HUES64 (cell line): Measurements from ENCODE around the gene P3H3.

Experiments used
- H3K27ac ChIP-seq: 2 replicates; pipeline ENCODE4 v1.7.0; 2013; ENCODE audit warnings: low read depth, low read length, inconsistent platforms
- H3K27me3 ChIP-seq: 2 replicates; pipeline ENCODE4 v1.6.1; 2013; ENCODE audit warnings: mild to moderate bottlenecking, low read length; ENCODE audit not compliant: insufficient read depth
- H3K36me3 ChIP-seq: 2 replicates; pipeline ENCODE4 v1.6.1; 2013; ENCODE audit warnings: mild to moderate bottlenecking, low read length; ENCODE audit not compliant: insufficient read depth
- H3K4me1 ChIP-seq: 2 replicates; pipeline ENCODE4 v1.6.1; 2013; ENCODE audit warnings: mild to moderate bottlenecking, low read length, moderate library complexity; ENCODE audit not compliant: insufficient read depth
- H3K4me3 ChIP-seq: 2 replicates; pipeline ENCODE4 v1.5.1; 2013; ENCODE audit warnings: mild to moderate bottlenecking, low read length, moderate library complexity
- H3K9ac ChIP-seq: 2 replicates; pipeline ENCODE4 v1.6.1; 2013; ENCODE audit warnings: mild to moderate bottlenecking, low read depth, low read length
- H3K9me3 ChIP-seq: 2 replicates; pipeline ENCODE4 v1.6.1; 2013; ENCODE audit warnings: low read depth, low read length; ENCODE audit not compliant: insufficient read depth
- WGBS: fragments of 150-250, 120-280 bp; methylation state at CpG from one replicate; pipeline ENCODE4 v1.1.7; 2013; ENCODE audit warnings: missing lambda C conversion rate; 5-methylcytosine and 5-hydroxymethylcytosine counted together

P3H3 gene

DNA sequence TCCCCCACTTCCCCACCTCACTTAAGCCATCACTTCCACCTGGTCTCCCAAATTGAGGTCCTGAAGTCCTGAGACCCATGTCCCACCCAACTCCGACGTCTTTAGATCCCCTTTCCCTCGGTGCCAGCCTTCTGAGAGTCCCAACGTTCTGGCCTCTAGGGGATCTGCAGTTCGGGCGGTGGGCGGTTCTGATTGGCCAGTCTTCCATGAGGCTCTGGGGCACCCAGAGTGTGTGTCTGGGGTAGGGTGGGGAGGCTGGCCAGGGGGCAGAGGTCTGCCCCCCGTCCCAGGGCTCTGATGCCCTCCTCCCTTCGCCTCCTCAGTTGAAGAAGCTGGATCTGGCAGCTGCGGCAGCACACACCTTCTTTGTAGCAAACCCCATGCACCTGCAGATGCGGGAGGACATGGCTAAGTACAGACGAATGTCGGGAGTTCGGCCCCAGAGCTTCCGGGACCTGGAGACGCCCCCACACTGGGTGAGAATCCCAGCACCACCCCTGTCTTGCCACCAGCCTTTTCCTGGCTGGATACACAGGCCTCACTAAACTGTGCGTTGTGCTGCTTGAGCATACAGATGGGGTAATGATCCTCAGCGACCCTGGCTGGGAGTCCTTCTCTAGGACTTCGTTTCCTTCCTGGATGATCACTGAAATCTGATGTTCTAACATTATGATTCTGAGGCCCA lies 1.5 kb downstream of the P3H3 start:
- H3K9ac ChIP-seq, result peak overlapping the region; percentile 91
- peaks cover 43% of the 10 kb centered on the region for H3K36me3 ChIP-seq
- peaks cover 11% of the 10 kb centered on the region for H3K4me1 ChIP-seq
- H3K27me3 ChIP-seq, result peaks cover 8% of the 10 kb centered on the region
- no peaks in the 10 kb centered on the region for H3K9me3 ChIP-seq
- WGBS, result 31% methylated on average over 19 of the region's 19 CpGs
- peak overlapping the region; percentile 97 for H3K4me3 ChIP-seq
- H3K27ac ChIP-seq, result peak overlapping the region; percentile 56; the same call in 1 of the 2 replicates

DNA sequence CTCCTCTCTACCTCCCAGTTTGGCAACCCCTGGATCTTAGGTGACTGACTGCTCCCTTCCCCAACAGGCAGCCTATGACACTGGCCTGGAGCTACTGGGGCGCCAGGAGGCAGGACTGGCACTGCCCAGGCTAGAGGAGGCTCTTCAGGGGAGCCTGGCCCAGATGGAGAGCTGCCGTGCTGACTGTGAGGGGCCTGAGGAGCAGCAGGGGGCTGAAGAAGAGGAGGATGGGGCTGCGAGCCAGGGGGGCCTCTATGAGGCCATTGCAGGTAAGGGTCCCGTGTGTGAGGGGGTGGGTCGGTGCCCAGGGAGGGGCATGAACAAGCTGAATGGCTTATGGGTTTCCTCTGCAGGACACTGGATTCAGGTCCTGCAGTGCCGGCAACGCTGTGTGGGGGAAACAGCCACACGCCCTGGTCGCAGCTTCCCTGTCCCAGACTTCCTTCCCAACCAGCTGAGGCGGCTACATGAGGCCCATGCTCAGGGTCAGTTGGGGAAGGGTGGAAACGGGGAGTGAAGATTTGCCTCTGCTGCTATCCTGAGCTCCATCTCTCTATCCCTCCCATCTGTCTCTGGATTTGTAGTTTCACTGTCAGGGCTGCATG lies 2.2 kb downstream of the P3H3 start:
- 89% methylated on average over 11 of the region's 11 CpGs for WGBS
- Histone ChIP-seq H3K36me3 (peaks cover 49% of the 10 kb centered on the region), H3K27me3 (peaks cover under 1% of the 10 kb centered on the region; the same call in 1 of the 2 replicates), H3K27ac (no peak overlapping the region), H3K4me1 (peaks cover 11% of the 10 kb centered on the region), H3K4me3 (peak overlapping the region; percentile 97; the same call in 1 of the 2 replicates), H3K9me3 (no peaks in the 10 kb centered on the region), H3K9ac (no peak overlapping the region)

DNA sequence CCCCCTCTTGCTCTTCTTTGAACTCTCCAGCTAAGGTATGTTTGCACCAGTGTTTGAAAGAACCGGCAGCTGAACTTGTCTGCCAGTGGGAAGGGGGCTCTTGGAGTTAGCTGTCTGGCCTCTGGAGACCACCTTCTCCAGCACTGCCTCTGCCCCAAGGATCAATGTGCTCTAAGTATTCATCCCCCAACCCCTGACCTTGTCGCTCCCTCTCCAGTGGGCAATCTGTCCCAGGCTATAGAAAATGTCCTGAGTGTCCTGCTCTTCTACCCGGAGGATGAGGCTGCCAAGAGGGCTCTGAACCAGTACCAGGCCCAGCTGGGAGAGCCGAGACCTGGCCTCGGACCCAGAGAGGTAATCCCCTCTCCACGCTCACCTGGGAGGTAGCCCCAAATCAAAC lies 2.8 kb downstream of the P3H3 start:
- H3K4me3 ChIP-seq, result no peak overlapping the region
- H3K27me3 ChIP-seq, result no peaks in the 10 kb centered on the region; the same call in 1 of the 2 replicates
- H3K9ac ChIP-seq, result no peak overlapping the region
- no peaks in the 10 kb centered on the region for H3K9me3 ChIP-seq
- peaks cover 11% of the 10 kb centered on the region for H3K4me1 ChIP-seq
- H3K36me3 ChIP-seq, result peaks cover 51% of the 10 kb centered on the region
- H3K27ac ChIP-seq, result no peak overlapping the region
- WGBS, result 91% methylated on average over 6 of the region's 6 CpGs

DNA sequence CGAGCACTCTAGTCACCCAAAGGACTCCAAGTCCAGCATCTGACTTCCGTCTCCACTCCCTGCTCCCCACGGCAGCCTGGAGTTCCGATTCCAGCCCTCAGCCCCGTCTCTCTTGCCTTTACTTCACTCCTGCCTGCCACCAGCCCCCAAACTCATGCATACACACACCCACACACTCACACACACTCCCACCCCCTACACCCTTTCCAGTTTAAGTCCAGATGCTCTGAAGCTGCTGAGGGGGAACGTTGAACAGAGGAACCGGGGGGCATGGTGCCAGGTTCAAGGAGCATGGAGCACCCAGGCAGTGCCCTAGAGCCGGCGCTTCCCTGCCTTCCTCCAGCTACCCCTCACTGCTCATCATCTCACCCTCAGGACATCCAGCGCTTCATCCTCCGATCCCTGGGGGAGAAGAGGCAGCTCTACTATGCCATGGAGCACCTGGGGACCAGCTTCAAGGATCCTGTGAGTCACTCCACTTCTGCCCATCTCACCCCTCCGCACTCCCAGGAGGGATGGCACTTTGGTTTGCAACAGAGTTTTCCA lies 3.3 kb downstream of the P3H3 start:
- no peak overlapping the region for H3K9ac ChIP-seq
- peaks cover 57% of the 10 kb centered on the region for H3K36me3 ChIP-seq
- 96% methylated on average over 12 of the region's 12 CpGs for WGBS
- H3K4me3 ChIP-seq, result no peak overlapping the region
- H3K27ac ChIP-seq, result no peak overlapping the region
- H3K4me1 ChIP-seq, result peaks cover 11% of the 10 kb centered on the region
- no peaks in the 10 kb centered on the region for H3K9me3 ChIP-seq
- no peaks in the 10 kb centered on the region for H3K27me3 ChIP-seq

DNA sequence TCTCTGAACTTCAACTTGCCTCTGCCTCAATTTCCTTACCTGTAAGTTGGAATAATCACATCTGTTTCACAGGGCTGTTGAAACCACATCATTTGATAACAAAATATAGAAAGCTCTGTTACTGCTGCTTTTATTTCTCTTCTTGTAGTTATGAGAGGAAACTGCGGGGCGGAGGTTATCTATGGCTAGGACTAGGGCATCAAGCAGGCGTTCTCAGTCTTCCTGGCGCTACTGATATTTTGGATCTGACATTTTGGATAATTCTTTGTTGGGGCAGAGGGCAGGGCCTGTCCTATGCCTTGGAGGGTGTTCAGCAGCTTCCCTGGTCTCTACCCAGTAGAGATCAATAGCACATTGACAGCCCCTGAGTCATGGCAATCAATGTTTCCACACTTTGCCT lies 3.9 kb downstream of the P3H3 start:
- Histone ChIP-seq H3K27ac (no peak overlapping the region), H3K36me3 (peaks cover 63% of the 10 kb centered on the region), H3K27me3 (no peaks in the 10 kb centered on the region), H3K9ac (no peak overlapping the region), H3K9me3 (no peaks in the 10 kb centered on the region), H3K4me1 (peaks cover 9% of the 10 kb centered on the region), H3K4me3 (no peak overlapping the region)
- WGBS, result over 99% methylated on average over 4 of the region's 4 CpGs

DNA sequence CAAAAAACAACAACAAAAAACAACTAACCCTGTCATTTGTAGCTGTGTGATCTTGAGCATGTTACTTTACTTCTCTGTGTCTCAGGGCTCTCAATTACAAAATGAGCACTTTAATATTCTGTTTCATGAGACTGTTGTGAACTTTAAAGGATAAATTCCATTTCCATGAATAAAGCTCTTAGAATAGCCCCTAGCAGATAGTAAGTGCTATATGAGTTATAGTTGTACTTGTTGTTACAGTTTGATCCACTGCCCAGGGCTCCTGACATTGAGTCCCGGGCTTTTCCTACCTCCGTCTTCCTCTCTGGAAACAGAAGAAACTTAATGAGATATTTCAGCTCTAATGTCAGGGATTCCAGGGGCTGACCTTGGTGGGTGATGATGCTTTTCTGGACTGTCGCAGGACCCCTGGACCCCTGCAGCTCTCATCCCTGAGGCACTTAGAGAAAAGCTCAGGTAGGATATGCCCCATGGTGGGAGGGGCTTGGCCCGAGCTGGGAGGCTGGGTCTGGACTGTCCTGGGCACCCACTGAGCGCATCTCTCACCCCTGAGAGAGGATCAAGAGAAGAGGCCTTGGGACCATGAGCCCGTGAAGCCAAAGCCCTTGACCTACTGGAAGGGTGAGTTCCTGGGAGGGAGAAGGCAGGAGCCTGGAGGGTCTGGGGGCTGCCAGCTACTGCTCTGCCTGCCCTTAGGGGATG lies 5.1 kb downstream of the P3H3 start:
- Histone ChIP-seq H3K9me3 (no peaks in the 10 kb centered on the region), H3K9ac (no peak overlapping the region), H3K4me3 (no peak overlapping the region), H3K27me3 (no peaks in the 10 kb centered on the region), H3K4me1 (0 out of 2 replicates have a peak, but pooled peaks cover 7% of the 10 kb centered on the region), H3K27ac (no peak overlapping the region), H3K36me3 (peaks cover 75% of the 10 kb centered on the region)
- WGBS, result 95% methylated on average over 6 of the region's 6 CpGs

DNA sequence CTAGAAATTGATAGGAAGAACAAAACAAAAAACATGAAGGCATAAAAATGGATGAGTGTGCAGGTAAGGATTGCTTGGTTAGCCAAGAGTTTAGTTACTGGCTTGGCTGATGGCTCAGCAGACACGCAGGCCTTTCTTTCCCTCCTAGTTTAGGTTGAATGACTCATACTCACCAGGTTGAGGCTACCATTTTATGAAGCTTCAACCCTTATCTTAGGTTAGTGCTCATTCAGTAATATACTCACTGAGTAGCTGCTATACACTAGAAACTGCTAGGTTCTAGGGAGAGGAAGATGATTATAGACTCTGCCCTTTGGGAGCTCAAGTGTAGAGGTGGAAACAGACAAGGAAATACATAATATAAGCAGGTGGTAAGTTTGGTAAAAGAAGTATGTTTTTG lies 6.0 kb downstream of the P3H3 start:
- Histone ChIP-seq H3K9ac (no peak overlapping the region), H3K4me3 (no peak overlapping the region), H3K27ac (no peak overlapping the region), H3K27me3 (no peaks in the 10 kb centered on the region), H3K36me3 (peaks cover 84% of the 10 kb centered on the region), H3K9me3 (no peaks in the 10 kb centered on the region), H3K4me1 (0 out of 2 replicates have a peak, but pooled peaks cover 9% of the 10 kb centered on the region)
- 78% methylated on average over 1 of the region's 1 CpG for WGBS

DNA sequence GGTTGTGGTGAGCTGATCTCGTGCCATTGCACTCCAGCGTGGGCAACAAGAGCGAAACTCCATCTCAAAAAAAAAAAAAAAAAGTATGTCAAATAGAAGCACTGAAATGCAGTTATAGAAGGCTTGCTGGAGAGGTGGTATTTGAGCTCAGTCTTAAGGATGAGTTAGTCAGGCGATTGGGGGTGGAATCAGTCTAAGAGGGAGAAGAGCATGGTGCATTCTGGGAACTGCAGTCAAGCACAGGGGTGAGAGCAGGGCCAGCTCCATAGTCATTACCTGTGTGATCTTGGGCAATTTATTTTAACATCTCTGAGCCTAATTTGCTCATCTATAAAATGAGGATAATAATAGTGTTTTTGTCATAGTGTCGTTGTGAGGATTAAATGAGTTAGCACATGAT lies 6.7 kb downstream of the P3H3 start:
- Histone ChIP-seq H3K9ac (no peak overlapping the region), H3K4me3 (no peak overlapping the region), H3K9me3 (no peaks in the 10 kb centered on the region), H3K27ac (no peak overlapping the region), H3K36me3 (peaks cover 88% of the 10 kb centered on the region), H3K27me3 (no peaks in the 10 kb centered on the region), H3K4me1 (peaks cover 12% of the 10 kb centered on the region; the same call in 1 of the 2 replicates)
- 89% methylated on average over 5 of the region's 5 CpGs for WGBS

DNA sequence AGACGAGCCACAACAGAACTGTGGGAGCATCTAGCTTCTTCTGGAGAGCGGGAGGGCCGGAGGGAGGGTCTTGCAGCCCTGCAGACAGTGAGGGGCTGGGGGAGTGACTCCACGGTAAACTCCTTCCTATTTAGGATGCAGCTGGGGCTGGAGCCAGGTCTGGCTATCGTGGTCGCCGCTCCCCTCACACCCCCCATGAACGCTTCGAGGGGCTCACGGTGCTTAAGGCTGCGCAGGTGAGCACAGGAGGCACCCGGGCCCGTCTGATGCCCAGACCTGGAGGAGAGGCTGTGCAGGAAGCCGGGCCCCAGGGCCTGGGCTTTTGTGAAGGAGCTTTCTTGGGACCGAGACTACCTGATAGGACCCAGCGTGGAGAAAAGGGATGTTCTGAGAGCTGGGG lies 8.6 kb downstream of the P3H3 start:
- Histone ChIP-seq H3K36me3 (peaks cover 78% of the 10 kb centered on the region), H3K9me3 (no peaks in the 10 kb centered on the region), H3K27ac (no peak overlapping the region), H3K9ac (no peak overlapping the region), H3K4me3 (no peak overlapping the region), H3K4me1 (peaks cover 12% of the 10 kb centered on the region; the same call in 1 of the 2 replicates), H3K27me3 (no peaks in the 10 kb centered on the region)
- WGBS, result 88% methylated on average over 16 of the region's 16 CpGs

DNA sequence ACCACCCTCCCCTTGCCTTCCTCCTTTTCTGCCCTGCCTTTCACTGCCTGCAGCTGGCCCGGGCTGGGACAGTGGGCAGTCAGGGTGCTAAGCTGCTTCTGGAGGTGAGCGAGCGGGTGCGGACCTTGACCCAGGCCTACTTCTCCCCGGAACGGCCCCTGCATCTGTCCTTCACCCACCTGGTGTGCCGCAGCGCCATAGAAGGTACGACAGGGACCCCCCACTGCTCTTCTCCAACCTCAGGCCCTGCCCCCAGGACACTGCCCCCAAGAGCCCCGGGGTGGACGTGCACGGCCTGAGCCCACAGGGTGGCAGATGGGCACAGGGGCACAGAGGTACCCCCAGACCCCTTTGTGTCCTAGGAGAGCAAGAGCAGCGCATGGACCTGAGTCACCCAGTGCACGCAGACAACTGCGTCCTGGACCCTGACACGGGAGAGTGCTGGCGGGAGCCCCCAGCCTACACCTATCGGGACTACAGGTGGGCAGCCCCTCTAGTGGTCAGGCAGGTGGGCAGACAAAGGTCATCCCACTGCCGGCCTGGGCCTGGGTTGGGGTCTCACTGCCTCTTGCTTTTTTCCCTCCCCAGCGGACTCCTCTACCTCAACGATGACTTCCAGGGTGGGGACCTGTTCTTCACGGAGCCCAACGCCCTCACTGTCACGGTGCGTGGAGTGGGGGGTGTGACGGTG lies 9.3 kb downstream of the P3H3 start:
- H3K4me1 ChIP-seq, result peaks cover 12% of the 10 kb centered on the region; the same call in 1 of the 2 replicates
- WGBS, result 94% methylated on average over 26 of the region's 26 CpGs
- H3K36me3 ChIP-seq, result peaks cover 79% of the 10 kb centered on the region

More for the DNA sequence above, 9.3 kb downstream of the P3H3 start:
- H3K9me3 ChIP-seq, result no peaks in the 10 kb centered on the region
- no peak overlapping the region for H3K4me3 ChIP-seq
- H3K9ac ChIP-seq, result no peak overlapping the region
- H3K27me3 ChIP-seq, result no peaks in the 10 kb centered on the region
- no peak overlapping the region for H3K27ac ChIP-seq
